GM12874 (cell line): ENCODE measurements around the gene FBXL17.

Experiments
- TF ChIP-seq, protein P1 (sequence below): IDR thresholded peaks from 2 replicates; pipeline ENCODE4 v1.5.1; 2011; ENCODE audit warnings: low read depth, mild to moderate bottlenecking, control low read depth, low read length, moderate library complexity; ENCODE audit not compliant: insufficient read depth

Gene FBXL17

DNA sequence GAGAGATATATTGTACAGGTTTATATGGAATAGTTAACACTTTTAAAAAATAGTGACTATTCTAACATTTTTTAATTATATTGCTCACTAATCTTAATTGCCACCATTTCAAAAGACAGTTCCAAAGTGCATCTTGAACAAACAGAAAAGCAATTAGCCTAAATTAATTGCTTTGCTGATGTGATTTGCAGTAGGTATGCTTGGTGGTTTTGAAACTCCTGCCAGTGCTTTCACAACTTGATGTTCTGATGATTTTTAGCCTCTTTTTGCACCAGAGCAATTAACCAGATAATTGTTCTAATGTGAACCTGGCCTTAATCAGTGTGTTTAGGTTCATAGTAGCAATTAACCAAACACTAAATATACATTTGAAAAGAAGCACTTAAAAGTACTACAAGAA lies 207.6 kb downstream of the FBXL17 start:
- TF ChIP-seq, protein P1, sequence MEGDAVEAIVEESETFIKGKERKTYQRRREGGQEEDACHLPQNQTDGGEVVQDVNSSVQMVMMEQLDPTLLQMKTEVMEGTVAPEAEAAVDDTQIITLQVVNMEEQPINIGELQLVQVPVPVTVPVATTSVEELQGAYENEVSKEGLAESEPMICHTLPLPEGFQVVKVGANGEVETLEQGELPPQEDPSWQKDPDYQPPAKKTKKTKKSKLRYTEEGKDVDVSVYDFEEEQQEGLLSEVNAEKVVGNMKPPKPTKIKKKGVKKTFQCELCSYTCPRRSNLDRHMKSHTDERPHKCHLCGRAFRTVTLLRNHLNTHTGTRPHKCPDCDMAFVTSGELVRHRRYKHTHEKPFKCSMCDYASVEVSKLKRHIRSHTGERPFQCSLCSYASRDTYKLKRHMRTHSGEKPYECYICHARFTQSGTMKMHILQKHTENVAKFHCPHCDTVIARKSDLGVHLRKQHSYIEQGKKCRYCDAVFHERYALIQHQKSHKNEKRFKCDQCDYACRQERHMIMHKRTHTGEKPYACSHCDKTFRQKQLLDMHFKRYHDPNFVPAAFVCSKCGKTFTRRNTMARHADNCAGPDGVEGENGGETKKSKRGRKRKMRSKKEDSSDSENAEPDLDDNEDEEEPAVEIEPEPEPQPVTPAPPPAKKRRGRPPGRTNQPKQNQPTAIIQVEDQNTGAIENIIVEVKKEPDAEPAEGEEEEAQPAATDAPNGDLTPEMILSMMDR: no peak

DNA sequence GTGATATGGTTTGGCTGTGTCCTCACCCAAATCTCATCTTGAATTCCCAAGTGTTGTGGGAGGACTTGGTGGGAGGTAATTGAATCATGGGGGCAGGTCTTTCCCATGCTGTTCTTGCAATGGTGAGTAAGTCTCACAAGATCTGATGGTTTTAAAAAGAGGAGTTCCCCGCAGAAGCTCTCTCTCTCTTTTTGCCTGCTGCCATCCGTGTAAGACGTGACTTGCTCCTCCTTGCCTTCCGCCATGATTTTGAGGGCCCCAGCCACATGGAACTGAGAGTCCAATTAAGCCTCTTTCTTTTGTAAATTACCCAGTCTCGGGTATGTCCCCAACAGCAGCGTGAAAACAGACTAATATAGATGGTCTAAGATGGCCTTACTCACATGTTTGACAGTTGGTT lies 210.1 kb downstream of the FBXL17 start:
- TF ChIP-seq, protein P1: no peak

DNA sequence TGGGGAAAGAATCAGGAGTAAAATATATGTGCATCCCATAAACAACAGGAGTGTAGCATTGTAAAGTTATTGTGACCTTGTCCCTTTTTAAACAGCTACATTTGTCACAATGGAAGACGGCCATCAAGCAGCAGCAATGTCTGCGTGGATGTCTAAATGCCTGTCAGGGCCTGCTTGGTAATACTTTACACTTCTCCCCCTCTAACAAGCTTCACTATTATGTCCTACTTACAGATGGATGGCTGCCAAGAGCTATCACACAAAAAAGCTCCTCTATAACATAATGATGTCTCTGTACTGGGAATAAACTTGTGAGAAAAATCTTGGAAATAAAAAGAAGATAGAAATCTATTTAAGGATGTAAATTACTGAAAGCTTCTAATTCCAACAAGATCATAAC lies 213.0 kb downstream of the FBXL17 start:
- TF ChIP-seq, protein P1: no peak

DNA sequence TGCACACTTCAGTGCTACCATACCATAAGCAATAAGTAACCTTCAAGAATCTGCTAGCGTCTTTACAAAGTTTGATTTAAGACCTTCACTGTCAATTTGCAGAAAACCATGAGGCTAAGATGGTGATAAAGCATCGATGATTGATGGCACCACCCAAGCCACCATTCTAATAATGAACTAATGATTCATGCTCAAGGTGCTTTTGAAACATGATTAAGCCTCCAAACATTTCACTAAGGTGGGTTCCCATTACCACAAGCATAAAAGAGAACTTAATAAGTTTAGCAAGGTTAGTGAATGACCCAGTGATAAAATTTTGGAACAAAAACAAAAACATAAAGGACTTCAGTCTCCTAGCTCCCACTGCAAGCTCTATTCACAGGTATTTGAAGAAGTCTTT lies 214.7 kb downstream of the FBXL17 start:
- TF ChIP-seq, protein P1: no peak

DNA sequence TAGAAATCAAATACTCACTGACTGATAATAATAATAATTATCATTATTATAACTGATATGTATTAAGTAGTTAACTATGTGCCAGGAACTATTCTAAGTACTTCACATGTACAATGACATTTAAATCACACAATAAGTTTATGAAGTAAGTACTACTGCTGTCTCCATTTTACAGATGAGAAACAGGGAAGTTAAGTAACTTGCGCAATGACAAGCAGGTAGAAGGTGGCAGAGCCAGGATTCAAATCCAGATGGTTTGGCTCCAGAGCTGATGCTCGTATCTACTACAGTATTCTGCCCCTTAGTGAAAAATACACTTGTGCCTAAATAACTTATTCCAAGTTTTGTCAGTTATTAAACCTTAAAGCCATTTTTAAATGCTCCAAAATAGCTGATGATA lies 217.3 kb downstream of the FBXL17 start:
- TF ChIP-seq, protein P1: no peak

DNA sequence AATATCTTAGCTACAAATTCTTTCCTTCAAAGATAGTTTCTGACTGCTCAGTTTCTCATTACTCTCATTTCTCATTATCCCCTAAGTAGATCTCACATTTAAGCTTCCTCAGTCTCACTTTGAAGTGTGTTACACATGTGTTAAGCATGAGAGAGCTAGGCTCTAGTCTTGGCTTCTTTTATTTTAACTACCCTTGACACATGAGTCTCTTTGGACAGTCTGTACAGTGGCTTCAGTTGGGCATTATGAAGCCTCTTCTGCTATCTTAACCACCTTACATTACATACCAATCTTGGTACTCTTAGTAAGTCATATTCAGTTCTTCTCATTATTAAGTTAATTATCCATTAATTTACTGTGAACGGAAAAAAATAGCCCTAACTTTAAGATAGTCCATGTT lies 232.5 kb downstream of the FBXL17 start:
- TF ChIP-seq, protein P1: no peak

DNA sequence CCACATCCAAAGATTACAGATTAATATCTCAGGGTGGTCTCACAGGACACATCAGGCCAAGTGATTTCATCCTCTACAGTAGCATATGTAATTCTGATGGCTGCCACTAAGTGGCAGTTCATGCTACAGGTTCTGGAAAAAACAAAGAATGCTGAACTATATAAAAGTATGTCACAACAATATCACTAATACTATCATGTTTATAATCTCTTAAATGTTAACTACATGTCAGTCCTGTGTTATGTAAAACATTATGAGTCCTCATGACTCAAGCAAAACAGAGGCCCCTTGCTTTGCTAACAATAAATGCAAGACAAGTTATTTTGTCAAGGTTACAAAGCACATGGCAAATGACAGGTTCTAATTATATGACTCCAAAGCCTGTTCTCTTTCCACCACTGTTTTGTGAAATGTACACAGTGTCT lies 233.2 kb downstream of the FBXL17 start:
- TF ChIP-seq, protein P1: peak; percentile 41; the same call in 1 of the 2 replicates

DNA sequence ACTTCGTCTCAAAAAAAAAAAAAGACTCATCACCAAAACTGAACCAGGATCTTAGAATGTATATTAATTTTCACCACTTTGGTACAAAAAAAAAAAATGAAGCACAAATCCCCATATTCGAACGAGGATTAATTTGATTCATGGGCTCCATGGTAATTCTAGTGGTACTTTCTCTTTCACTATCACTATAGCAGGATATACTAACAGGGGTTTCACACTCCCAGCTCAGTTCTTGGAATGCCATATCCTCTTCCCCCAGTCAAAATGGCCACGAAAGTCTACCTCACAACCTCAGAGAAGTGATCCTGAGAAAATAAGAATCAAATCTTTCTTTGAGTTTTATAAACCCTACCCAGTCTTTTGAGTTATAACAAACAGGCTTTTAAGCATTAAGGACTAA lies 235.7 kb downstream of the FBXL17 start:
- TF ChIP-seq, protein P1: no peak
